Measurements from ENCODE around the gene METAP1D. TPM values are rescaled to one million over a fixed set of nuclear protein-coding genes. Genes with fewer than 3 reads are reported as not detected.

METAP1D gene
- total RNA-seq, 1 experiment from 2014 or later: 32.4 TPM

DNA sequence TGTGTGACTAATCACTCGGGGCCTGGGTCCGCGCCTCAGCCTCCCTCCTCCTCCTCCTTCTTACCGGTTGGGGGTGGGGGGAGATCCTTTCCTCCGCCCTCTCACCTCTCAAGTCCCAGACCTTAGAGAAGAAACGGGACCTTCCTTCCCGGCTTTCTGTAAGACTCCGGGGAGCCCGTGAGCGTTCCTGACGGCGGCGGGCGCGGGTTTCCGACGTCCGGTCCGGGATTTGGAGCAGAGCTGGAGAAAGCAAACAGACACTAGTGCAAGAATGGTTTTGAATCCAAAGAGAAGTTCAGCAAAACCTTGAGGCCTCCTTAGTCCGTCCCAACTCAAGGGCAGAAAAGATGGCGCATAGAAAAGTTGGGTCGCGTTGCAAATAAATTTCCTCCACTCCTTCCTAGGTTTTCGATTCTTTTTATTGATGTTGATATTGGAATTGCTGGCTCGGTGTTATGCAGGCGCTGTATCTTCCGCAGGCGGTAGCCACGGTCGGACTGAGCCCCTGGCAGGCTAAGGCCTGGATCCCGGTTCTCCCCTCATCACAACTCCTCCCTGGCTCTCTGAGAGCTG, 87.5 kb downstream of the METAP1D start:
- H3K27me3 ChIP-seq (ENCODE audit: insufficient read depth, low read depth): no peaks in the 10 kb centered on the region
- no peak overlapping the region for H3K4me3 ChIP-seq
- TF ChIP-seq, protein P1, sequence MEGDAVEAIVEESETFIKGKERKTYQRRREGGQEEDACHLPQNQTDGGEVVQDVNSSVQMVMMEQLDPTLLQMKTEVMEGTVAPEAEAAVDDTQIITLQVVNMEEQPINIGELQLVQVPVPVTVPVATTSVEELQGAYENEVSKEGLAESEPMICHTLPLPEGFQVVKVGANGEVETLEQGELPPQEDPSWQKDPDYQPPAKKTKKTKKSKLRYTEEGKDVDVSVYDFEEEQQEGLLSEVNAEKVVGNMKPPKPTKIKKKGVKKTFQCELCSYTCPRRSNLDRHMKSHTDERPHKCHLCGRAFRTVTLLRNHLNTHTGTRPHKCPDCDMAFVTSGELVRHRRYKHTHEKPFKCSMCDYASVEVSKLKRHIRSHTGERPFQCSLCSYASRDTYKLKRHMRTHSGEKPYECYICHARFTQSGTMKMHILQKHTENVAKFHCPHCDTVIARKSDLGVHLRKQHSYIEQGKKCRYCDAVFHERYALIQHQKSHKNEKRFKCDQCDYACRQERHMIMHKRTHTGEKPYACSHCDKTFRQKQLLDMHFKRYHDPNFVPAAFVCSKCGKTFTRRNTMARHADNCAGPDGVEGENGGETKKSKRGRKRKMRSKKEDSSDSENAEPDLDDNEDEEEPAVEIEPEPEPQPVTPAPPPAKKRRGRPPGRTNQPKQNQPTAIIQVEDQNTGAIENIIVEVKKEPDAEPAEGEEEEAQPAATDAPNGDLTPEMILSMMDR (conservative IDR thresholded peaks at IDR 0.05): no peak
- no peak for TF ChIP-seq EZH2 (IDR thresholded peaks at IDR 0.05; ENCODE audit: low read depth)
- intact Hi-C loops (cut with micrococcal nuclease; ENCODE audit: unreplicated experiment): no loop called here
- H3F3A ChIP-seq (ENCODE audit: insufficient read depth, low read depth): peaks cover 7% of the 10 kb centered on the region
- CTCF ChIA-PET: no interaction called here
- H2AFZ ChIP-seq: no peak overlapping the region
- BruUV-seq (replicated peaks): no TSS peak
- no peak for DNase-seq
- H3K9me3 ChIP-seq (ENCODE audit: insufficient read depth, low read depth): peaks cover 5% of the 10 kb centered on the region; the same call in 1 of the 2 replicates
- POLR2A ChIA-PET (ENCODE audit: unreplicated experiment): no interaction called here
- no peaks in the 10 kb centered on the region for H3K79me2 ChIP-seq (ENCODE audit: low read depth)
- no peak overlapping the region for H3K27ac ChIP-seq
- H3K4me2 ChIP-seq: no peak overlapping the region
- H3K36me3 ChIP-seq (ENCODE audit: low read depth): no peaks in the 10 kb centered on the region
- H4K20me1 ChIP-seq (ENCODE audit: insufficient read depth): no peaks in the 10 kb centered on the region
- 0 out of 2 replicates have a peak, but pooled peaks cover 3% of the 10 kb centered on the region for H3K4me1 ChIP-seq (replicated peaks; ENCODE audit: insufficient read depth)
- H3K9me2 ChIP-seq (ENCODE audit: insufficient read depth): no peaks in the 10 kb centered on the region

DNA sequence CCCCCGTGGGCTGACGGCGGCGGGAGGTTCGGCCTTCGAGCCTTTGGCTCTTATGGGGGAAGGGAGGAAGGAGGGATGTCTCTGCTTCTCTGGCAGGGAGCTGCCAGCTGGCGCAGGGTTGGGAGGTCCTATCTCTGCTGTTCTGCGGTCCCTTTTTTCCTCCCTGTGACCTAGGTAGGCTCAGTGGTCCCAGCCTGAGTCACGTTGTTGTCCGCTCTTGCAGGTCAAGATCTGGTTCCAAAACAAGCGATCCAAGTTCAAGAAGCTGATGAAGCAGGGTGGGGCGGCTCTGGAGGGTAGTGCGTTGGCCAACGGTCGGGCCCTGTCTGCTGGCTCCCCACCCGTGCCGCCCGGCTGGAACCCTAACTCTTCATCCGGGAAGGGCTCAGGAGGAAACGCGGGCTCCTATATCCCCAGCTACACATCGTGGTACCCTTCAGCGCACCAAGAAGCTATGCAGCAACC, 88.1 kb downstream of the METAP1D start:
- Histone ChIP-seq H3K4me3 (no peak overlapping the region), H3F3A (ENCODE audit: insufficient read depth, low read depth) (peaks cover 2% of the 10 kb centered on the region; the same call in 1 of the 2 replicates), H3K4me2 (no peak overlapping the region), H2AFZ (no peak overlapping the region), H3K9me2 (ENCODE audit: insufficient read depth) (no peaks in the 10 kb centered on the region), H3K79me2 (ENCODE audit: low read depth) (no peaks in the 10 kb centered on the region), H4K20me1 (ENCODE audit: insufficient read depth) (no peaks in the 10 kb centered on the region), H3K27me3 (ENCODE audit: insufficient read depth, low read depth) (no peaks in the 10 kb centered on the region), H3K9me3 (ENCODE audit: insufficient read depth, low read depth) (peaks cover 5% of the 10 kb centered on the region; the same call in 1 of the 2 replicates), H3K36me3 (ENCODE audit: low read depth) (no peaks in the 10 kb centered on the region), H3K27ac (no peak overlapping the region), H3K4me1 (replicated peaks; ENCODE audit: insufficient read depth) (no peaks in the 10 kb centered on the region)
- TF ChIP-seq, protein P1 (conservative IDR thresholded peaks at IDR 0.05): no peak
- TF ChIP-seq EZH2 (IDR thresholded peaks at IDR 0.05; ENCODE audit: low read depth): no peak
- no peak for DNase-seq
- intact Hi-C loops (cut with micrococcal nuclease; ENCODE audit: unreplicated experiment): no loop called here
- no TSS peak for BruUV-seq (replicated peaks)
- POLR2A ChIA-PET (ENCODE audit: unreplicated experiment): no interaction called here
- CTCF ChIA-PET: interaction anchor here (0.6 kb wide), 1 partner anchor 380 kb away, joined by 3 read pairs; no protein-coding TSS in a partner anchor

DNA sequence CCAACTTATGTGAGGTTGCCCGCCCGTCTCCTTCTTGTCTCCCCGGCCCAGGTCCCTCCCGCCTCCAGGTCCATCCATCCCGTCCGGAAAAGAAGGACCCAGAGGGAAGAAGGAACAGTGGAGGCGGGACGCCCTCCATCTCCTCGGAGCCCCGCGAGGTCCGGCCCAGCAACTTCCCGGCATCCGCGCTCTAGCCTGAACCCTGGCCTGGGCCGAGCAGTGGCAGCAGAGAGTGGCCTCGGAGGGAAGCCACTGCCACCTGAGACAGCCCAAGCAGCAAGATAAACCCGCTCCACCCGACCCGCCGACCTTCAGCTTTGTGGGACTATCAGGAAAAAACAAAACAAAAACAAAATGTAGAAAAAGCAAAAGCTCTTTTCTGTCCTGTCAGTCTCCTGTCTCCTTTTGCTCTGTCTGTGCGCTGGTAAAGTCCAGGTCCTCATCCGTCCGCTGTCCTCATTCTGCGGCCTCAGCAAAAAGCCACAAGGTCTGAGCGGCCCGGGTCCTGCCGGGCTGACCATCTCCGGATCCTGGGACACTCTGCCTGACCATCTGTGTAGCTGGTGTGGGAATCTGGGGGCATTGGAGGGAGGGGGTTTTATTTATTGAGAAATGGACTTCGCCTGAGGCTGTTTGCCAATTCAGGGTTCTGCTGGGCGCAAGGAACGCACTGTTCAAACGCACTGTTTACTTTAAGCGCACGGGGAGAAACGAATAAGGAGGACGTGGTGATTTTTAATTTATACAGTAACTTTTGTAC, 88.7 kb downstream of the METAP1D start:
- no peaks in the 10 kb centered on the region for H3K4me1 ChIP-seq (replicated peaks; ENCODE audit: insufficient read depth)
- H3K9me2 ChIP-seq (ENCODE audit: insufficient read depth): no peaks in the 10 kb centered on the region
- no TSS peak for BruUV-seq (replicated peaks)
- intact Hi-C loops (cut with micrococcal nuclease; ENCODE audit: unreplicated experiment): no loop called here
- H3K27me3 ChIP-seq (ENCODE audit: insufficient read depth, low read depth): no peaks in the 10 kb centered on the region
- H3K4me2 ChIP-seq: no peak overlapping the region
- H3F3A ChIP-seq (ENCODE audit: insufficient read depth, low read depth): peaks cover 6% of the 10 kb centered on the region
- no peak overlapping the region for H3K4me3 ChIP-seq
- ChIA-PET CTCF (interaction anchor here (0.6 kb wide), 1 partner anchor 379 kb away, joined by 3 read pairs; no protein-coding TSS in a partner anchor), POLR2A (ENCODE audit: unreplicated experiment) (no interaction called here)
- H3K9me3 ChIP-seq (ENCODE audit: insufficient read depth, low read depth): peaks cover 5% of the 10 kb centered on the region; the same call in 1 of the 2 replicates
- no peak overlapping the region for H2AFZ ChIP-seq
- TF ChIP-seq, protein P1 (conservative IDR thresholded peaks at IDR 0.05): no peak
- no peaks in the 10 kb centered on the region for H3K36me3 ChIP-seq (ENCODE audit: low read depth)
- DNase-seq: no peak
- H4K20me1 ChIP-seq (ENCODE audit: insufficient read depth): no peaks in the 10 kb centered on the region
- no peak overlapping the region for H3K27ac ChIP-seq
- no peaks in the 10 kb centered on the region for H3K79me2 ChIP-seq (ENCODE audit: low read depth)

Data from PC-9 (cell line).